Transverse colon (tissue), 4 donors: ENCODE results near the gene UTF1. TPM values are rescaled to one million over a fixed set of nuclear protein-coding genes. Genes with fewer than 3 reads are reported as not detected.

Experiments used
- DNase-seq: peaks from one replicate; pipeline ENCODE4 v3.0.0-alpha.2; 2019
- H3K27ac ChIP-seq, 4 donors: fragments of 200-600 bp; sonication (generic); 2 replicates each; pipeline ENCODE4 v1.5.1; 2016 to 2018; ENCODE audit warnings: inconsistent platforms in 4 of 4
- H3K27me3 ChIP-seq: fragments of 200-600 bp; sonication (generic); 2 replicates; pipeline ENCODE4 v1.5.1; 2017; ENCODE audit warnings: inconsistent platforms
- H3K36me3 ChIP-seq, 4 donors: fragments of 200-600 bp; sonication (generic); 2 replicates each; pipeline ENCODE4 v1.5.1; 2017 to 2019; ENCODE audit warnings: inconsistent platforms in 4 of 4
- H3K4me1 ChIP-seq, 4 donors: fragments of 200-600 bp; sonication (generic); 2 replicates each; pipeline ENCODE4 v1.5.1; 2017 to 2020; ENCODE audit warnings: inconsistent platforms in 4 of 4
- H3K4me3 ChIP-seq, 4 donors: fragments of 200-600 bp; sonication (generic); 1 replicate in 1 of 4; 2 replicates in 3 of 4; pipeline versions ENCODE4 v1.5.1 to v1.6.1; 2017 to 2019; ENCODE audit warnings: inconsistent platforms in 4 of 4
- H3K9me3 ChIP-seq, 2 donors: fragments of 200-600 bp; sonication (generic); 2 replicates each; pipeline ENCODE4 v1.5.1; 2017 to 2019; ENCODE audit warnings: inconsistent platforms in 2 of 2
- EP300 ChIP-seq: sonication (generic); formaldehyde crosslinking; IDR thresholded peaks from one replicate; pipeline ENCODE4 v1.6.1; 2017; ENCODE audit warnings: antibody characterized with exemption, low read depth
- POLR2A ChIP-seq: fragments of 450-650 bp; IDR thresholded peaks from one replicate; pipeline ENCODE4 v1.6.1; 2016; ENCODE audit warnings: antibody characterized with exemption, mild to moderate bottlenecking, moderate library complexity
- POLR2AphosphoS5 ChIP-seq, 3 donors: sonication (generic); formaldehyde crosslinking; IDR thresholded peaks; one replicate each; pipeline ENCODE4 v1.6.1; 2016; ENCODE audit warnings: antibody characterized with exemption in 3 of 3
- WGBS, 2 donors: methylation state at CpG; one replicate each; pipeline ENCODE4 v1.1.5; 2018; ENCODE audit warnings: low coverage in 1 of 2; 5-methylcytosine and 5-hydroxymethylcytosine counted together
- in situ Hi-C, 4 donors: fragments of 200-750 bp; cut with MboI; loops; one replicate each; pipeline versions ENCODE4 v1.15.0 to v1.15.1; 2017; ENCODE audit warnings: low sequenced_read_pairs in 3 of 4, low pct_ligation_motif_present in 1 of 4, low pct_unique_long_range_greater_than_20kb in 1 of 4
- intact Hi-C: fragments of 100-400 bp; cut with DNase I; formaldehyde crosslinking; loops from one replicate; pipeline ENCODE4 v1.15.1; 2023; ENCODE audit warnings: low total_unique reads
- total RNA-seq, 4 donors: library from RNA; depleted of rRNA; stranded (reverse); fragments of >200 nt; gene quantifications; one replicate each; pipeline ENCODE4 v1.1.0, GENCODE V29; 2016
- TF ChIP-seq, protein P1 (sequence below), 5 experiments: fragments of 200-600 bp in 3 of 5; fragments of 450-650 bp in 2 of 5; sonication (generic) in 3 of 5; IDR thresholded peaks; 1 replicate in 2 of 5; 2 replicates in 3 of 5; pipeline ENCODE4 v1.5.1; 2016 to 2017; ENCODE audit warnings: antibody characterized with exemption in 5 of 5, inconsistent platforms in 3 of 5, mild to moderate bottlenecking in 2 of 5, moderate library complexity in 1 of 5

UTF1 gene
- total RNA-seq, 4 donors from 2014 or later: not detected

GRCh38 chr10:133237241-133237587 is 7.2 kb downstream of the UTF1 start:
- Histone ChIP-seq H3K36me3 (no peaks in the 10 kb centered on the region), H3K9me3 (no peaks in the 10 kb centered on the region), H3K4me3 (peak overlapping the region in 1 of 4 donors; percentile 26), H3K27ac (no peak overlapping the region), H3K27me3 (peaks cover 93% of the 10 kb centered on the region), H3K4me1 (peaks cover 0 to 35% (median 17%) of the 10 kb centered on the region in 4 donors)
- WGBS, 2 donors: 25% methylated on average over 13 of the region's 32 CpGs; no CpG with 5 or more reads in 1 of the 2 donors
- no peak for DNase-seq
- TF ChIP-seq POLR2AphosphoS5 (IDR thresholded peaks at IDR 0.05): no peak
- no peak for TF ChIP-seq EP300
- no peak for TF ChIP-seq POLR2A
- TF ChIP-seq, protein P1, sequence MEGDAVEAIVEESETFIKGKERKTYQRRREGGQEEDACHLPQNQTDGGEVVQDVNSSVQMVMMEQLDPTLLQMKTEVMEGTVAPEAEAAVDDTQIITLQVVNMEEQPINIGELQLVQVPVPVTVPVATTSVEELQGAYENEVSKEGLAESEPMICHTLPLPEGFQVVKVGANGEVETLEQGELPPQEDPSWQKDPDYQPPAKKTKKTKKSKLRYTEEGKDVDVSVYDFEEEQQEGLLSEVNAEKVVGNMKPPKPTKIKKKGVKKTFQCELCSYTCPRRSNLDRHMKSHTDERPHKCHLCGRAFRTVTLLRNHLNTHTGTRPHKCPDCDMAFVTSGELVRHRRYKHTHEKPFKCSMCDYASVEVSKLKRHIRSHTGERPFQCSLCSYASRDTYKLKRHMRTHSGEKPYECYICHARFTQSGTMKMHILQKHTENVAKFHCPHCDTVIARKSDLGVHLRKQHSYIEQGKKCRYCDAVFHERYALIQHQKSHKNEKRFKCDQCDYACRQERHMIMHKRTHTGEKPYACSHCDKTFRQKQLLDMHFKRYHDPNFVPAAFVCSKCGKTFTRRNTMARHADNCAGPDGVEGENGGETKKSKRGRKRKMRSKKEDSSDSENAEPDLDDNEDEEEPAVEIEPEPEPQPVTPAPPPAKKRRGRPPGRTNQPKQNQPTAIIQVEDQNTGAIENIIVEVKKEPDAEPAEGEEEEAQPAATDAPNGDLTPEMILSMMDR (IDR thresholded peaks at IDR 0.05): no peak
- intact Hi-C loops (no loop called here), in situ Hi-C loops (no loop called here)

- Histone ChIP-seq H3K27me3 (peaks cover 92% of the 10 kb centered on the region), H3K27ac (no peak within 1 kb of the TSS), H3K36me3 (no peaks in the 10 kb centered on the region), H3K4me1 (peaks cover 0 to 35% (median 17%) of the 10 kb centered on the region in 4 donors), H3K9me3 (no peaks in the 10 kb centered on the region), H3K4me3 (peak within 1 kb of the TSS in 2 of 4 donors; percentile 15 to 26)
- TF ChIP-seq EP300: no peak
- TF ChIP-seq, protein P1 (IDR thresholded peaks at IDR 0.05): no peak
- no peak for TF ChIP-seq POLR2A
- no peak for TF ChIP-seq POLR2AphosphoS5 (IDR thresholded peaks at IDR 0.05)
- in situ Hi-C loops (no loop called here), intact Hi-C loops (no loop called here)
- 19% methylated on average over 43 of the region's 60 CpGs; no CpG with 5 or more reads in 1 of the 2 donors for WGBS, 2 donors
- DNase-seq: no peak
Measured at GRCh38 chr10:133237588-133238465, 7.8 kb downstream of the UTF1 start, which contains the start of gene VENTX. VENTX (plus strand) TSS chr10:133237855; CDS start chr10:133237915, 60 bp downstream.

DNA sequence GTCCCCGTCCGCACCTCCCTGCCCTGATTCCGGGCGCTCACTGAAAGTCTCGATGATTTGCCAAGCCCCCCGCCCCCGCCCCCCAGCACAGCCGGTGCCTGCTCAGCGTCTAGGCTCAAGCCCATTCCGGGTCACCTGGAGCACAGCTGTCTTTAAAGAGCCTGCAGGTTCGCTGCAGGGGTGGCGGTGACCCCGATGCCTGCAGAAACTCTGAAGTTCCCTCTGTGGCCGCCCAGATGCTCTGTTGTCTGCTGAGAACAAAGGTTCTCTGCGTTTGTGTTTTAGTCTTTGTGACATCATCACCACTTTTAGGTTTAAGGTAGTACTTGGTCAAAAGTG is 8.4 kb downstream of the UTF1 start:
- H3K27me3 ChIP-seq: peaks cover 88% of the 10 kb centered on the region
- intact Hi-C loops: no loop called here
- no peak for TF ChIP-seq POLR2A
- TF ChIP-seq POLR2AphosphoS5 (IDR thresholded peaks at IDR 0.05): no peak
- TF ChIP-seq, protein P1 (IDR thresholded peaks at IDR 0.05): no peak
- no peak for TF ChIP-seq EP300

DNA sequence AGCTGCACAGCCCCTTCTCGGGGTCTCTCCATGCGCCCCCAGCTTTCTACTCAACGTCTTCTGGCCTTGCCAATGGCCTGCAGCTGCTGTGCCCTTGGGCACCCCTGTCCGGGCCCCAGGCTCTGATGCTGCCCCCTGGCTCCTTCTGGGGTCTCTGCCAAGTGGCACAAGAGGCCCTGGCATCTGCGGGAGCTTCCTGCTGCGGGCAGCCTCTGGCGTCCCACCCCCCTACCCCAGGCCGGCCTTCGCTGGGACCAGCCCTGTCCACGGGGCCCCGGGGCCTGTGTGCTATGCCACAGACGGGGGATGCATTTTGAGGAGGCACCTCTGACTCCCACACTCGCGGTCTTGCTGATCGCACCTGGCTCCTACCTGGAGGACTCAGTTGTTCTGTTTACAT is 10.0 kb downstream of the UTF1 start:
- Histone ChIP-seq H3K27ac (no peak overlapping the region), H3K27me3 (peaks cover 93% of the 10 kb centered on the region), H3K4me3 (no peak overlapping the region), H3K9me3 (no peaks in the 10 kb centered on the region), H3K4me1 (peaks cover 0 to 35% (median 17%) of the 10 kb centered on the region in 4 donors), H3K36me3 (no peaks in the 10 kb centered on the region)
- TF ChIP-seq, protein P1 (IDR thresholded peaks at IDR 0.05): no peak
- no peak for TF ChIP-seq POLR2AphosphoS5 (IDR thresholded peaks at IDR 0.05)
- no peak for TF ChIP-seq EP300
- no peak for TF ChIP-seq POLR2A
- 78% methylated on average over 15 of the region's 15 CpGs; no CpG with 5 or more reads in 1 of the 2 donors for WGBS, 2 donors
- intact Hi-C loops (no loop called here), in situ Hi-C loops (no loop called here)
- no peak for DNase-seq

More for the DNA sequence above, 8.4 kb downstream of the UTF1 start:
- 47% methylated on average over 15 of the region's 15 CpGs; no CpG with 5 or more reads in 1 of the 2 donors for WGBS, 2 donors
- H3K4me3 ChIP-seq: no peak overlapping the region
- H3K9me3 ChIP-seq: no peaks in the 10 kb centered on the region
- H3K36me3 ChIP-seq: no peaks in the 10 kb centered on the region
- H3K27ac ChIP-seq: no peak overlapping the region
- DNase-seq: no peak
- H3K4me1 ChIP-seq: peaks cover 0 to 35% (median 17%) of the 10 kb centered on the region in 4 donors
- in situ Hi-C loops: no loop called here
